EH (cell line): ENCODE data around the gene FAM236C.
"Not testable (repeated sequence)": the region's sequence is repeated elsewhere in the genome, so short reads cannot be mapped to it uniquely, and the experiment has no call there.

Source experiments
- DNase-seq: peaks from one replicate; pipeline ENCODE4 v3.0.0-alpha.2; 2015; ENCODE audit warnings: low read depth

Gene FAM236C

DNA sequence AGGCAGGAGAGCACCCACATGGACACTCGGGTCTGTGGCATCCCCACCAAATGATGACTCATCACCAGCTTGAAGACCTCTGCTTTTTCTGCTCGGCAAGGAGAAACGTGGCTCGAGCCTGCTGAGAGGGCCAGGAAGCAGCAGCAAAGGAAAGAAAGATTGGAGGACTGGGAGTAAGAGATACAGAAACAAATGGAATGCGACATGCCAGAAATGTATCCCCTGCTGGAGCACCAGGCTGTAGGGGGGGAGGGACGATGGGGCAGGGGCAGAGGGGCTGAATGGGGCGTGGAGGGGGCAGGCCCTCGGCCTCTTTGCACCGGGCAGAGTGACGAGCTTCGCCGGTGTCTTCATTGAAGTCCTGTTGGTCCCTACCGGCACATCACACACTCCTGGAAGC is at the start of gene FAM236C:
Gene FAM236C (plus strand): TSS at position 301 of the 400 bp plus-strand sequence. CDS start 100 bp downstream, outside the sequence.
- DNase-seq, result not testable (repeated sequence)

DNA sequence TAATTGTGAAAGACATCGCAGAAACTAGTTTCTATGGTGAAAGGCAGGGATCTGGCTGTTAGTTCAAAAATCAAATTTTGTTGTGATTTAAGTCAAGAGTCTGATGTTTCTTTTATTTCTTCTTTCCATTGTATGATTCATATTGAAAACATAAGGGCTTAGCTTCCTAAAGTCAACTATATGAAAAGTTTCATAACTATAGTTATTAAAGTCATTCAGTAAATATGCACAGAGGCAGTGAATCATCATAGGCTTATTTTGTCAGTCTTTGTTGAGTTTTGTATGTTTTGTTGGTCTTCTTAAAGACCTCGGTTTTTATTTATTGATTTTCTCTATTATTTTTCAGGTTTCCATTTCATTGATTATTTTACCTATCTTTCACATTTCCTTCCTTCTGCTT is 29.5 kb upstream of the FAM236C start:
- DNase-seq, result not testable (repeated sequence)

GRCh38 chrX:72889740-72890139 is 22.7 kb upstream of the FAM236C start:
- not testable (repeated sequence) for DNase-seq

GRCh38 chrX:72916096-72916495 is 3.7 kb downstream of the FAM236C start:
- not testable (repeated sequence) for DNase-seq

- DNase-seq, result not testable (repeated sequence)
Measured at GRCh38 chrX:72932283-72932682, 19.9 kb downstream of the FAM236C start.

DNA sequence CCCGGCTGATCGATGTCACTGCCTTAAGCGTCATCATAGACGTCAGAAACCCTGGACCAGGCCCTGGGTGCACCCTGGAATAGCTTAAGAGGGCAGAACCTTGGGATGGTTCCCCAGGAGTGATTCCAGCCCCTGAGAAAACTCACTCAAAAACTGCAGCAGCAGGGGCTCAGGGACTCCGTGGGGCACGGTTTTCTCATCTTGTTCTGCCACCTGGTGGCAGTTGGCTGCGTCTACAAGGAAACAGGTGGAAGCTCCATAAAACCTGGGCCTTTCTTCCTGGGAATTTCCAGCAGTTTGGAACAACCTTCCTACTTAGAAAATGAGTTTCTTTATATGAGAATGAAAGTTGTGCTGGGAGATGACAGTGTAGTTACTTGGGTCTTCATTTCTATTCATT is 24.0 kb downstream of the FAM236C start:
- DNase-seq, result not testable (repeated sequence)

GRCh38 chrX:72936882-72937455 is 24.6 kb downstream of the FAM236C start:
- DNase-seq, result not testable (repeated sequence)

- not testable (repeated sequence) for DNase-seq
Measured at GRCh38 chrX:72937906-72938305, 25.5 kb downstream of the FAM236C start, which contains the start of gene FAM236A. FAM236A (plus strand) TSS chrX:72938206; CDS start chrX:72938263, 57 bp downstream.

DNA sequence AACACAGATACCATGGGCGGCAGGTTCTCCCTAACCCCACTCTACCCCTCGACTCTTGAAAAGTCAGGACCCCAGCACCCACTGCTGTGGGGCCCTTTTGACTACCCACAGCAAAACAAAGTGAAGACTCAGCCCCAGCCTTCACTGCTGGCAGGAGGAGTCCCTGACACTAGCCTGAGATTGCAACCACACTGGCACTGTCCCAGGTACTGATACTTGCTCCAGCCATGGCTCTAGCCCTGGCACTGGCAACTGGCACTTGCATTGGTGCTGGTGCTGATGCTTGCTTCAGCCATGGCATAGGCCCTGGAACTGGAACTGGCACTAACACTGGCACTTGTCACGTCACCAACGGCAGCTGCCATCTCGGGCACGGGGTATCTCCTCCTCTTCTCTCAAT is 29.9 kb downstream of the FAM236C start:
- DNase-seq, result not testable (repeated sequence)

DNA sequence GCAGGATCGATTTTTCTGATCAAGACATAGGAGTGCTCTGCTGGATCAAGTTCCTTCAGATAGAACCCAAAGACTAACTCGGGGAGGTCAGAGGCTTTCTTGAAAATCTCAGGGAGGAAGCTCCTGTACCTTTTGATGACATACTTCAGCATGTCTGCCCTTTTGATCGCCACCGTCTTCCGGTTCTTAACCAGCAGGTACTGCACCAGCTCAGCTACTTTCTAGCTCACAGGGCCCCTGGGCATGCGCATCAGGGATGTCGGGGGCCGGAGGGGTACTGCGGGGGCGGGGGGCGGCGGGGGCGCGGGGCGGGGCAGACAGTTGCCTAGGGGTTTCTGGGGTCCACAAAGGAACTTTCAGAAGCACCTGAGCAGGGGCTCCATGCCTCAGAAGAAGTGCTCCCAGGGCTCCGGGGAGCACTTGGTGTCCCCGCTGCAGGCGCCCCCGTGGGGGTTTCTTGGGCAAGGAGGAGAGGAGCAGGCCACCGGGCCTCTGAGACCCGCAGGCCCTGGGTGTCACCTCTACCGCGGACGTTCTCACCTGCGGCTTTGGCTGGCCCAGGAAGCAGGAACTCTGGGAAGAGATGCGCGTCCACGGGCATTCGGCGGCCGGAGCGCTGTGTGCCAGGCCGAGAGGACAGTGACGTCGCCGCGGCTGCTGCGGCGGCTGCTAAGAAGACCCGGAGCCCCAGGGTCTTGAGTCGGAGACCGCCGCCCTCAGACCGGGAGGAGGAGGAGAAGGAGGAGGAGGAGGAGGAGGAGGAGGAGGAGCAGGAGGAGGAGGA is 30.8 kb downstream of the FAM236C start:
- DNase-seq, result not testable (repeated sequence)

DNA sequence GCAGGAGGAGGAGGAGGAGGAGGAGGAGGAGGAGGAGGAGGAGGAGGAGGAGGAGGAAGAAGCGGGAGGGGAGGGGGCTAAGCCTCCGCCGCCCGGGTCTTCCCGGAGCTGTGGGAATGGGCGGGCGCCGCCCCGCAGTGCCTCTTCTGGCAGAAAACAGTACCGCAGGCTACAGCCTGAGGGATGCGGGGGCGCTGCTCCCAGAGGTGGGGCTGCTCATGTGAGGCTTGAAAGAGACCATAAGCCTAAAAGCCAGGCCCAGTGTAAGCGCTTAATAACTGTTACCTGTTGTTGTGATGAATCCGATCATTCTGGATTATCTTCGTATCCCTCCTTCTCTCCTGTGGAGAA is 31.4 kb downstream of the FAM236C start, which contains the start of gene DMRTC1:
Gene DMRTC1 (minus strand): TSS at position 19 of the 351 bp plus-strand sequence. CDS start 68,143 bp downstream, outside the sequence.
- not testable (repeated sequence) for DNase-seq

DNA sequence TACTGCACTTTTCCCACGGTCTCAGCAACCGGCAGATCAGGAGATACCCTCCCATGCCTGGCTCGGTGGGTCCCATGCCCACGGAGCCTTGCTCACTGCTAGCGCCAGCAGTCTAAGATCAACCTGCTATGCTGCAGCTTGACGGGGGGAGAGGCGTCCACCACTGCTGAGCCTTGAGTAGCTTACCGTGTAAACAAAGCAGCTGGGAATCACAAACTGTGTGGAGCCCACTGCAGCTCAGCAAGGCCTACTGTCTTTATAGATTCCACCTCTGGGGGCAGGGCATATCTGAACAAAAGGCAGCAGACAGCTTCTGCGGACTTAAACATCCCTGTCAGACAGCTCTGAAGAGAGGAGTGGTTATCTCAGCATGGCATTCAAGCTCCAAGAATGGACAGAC is 47.6 kb downstream of the FAM236C start:
- not testable (repeated sequence) for DNase-seq
